HepG2 (cell line): ENCODE results near the gene TOP2B. TPM values are rescaled to one million over a fixed set of nuclear protein-coding genes. Genes with fewer than 3 reads are reported as not detected.

Experiments
- ARNT ChIP-seq: fragments of 450-650 bp; IDR thresholded peaks from 2 replicates; pipeline ENCODE4 v1.6.1; 2017
- DNMT1 ChIP-seq: sonication (generic); formaldehyde crosslinking; IDR thresholded peaks from 2 replicates; pipeline ENCODE4 v1.5.1; 2020; ENCODE audit warnings: mild to moderate bottlenecking, missing genetic modification reagents
- GPN1 ChIP-seq: sonication (generic); formaldehyde crosslinking; IDR thresholded peaks from 2 replicates; pipeline ENCODE4 v1.5.1; 2020; ENCODE audit warnings: missing genetic modification reagents, borderline replicate concordance
- JUND ChIP-seq: sonication (generic); formaldehyde crosslinking; IDR thresholded peaks from 2 replicates; pipeline ENCODE4 v1.8.0; 2022; ENCODE audit warnings: mild to moderate bottlenecking, missing genetic modification reagents
- NBN ChIP-seq: fragments of 450-650 bp; conservative IDR thresholded peaks from 2 replicates; pipeline ENCODE4 v1.6.1; 2017
- NFKB2 ChIP-seq: sonication (generic); formaldehyde crosslinking; IDR thresholded peaks from 2 replicates; pipeline ENCODE4 v1.4.0; 2020; ENCODE audit warnings: missing genetic modification reagents, borderline replicate concordance
- NFYB ChIP-seq: sonication (generic); formaldehyde crosslinking; IDR thresholded peaks from 2 replicates; pipeline ENCODE4 v1.4.0; 2020; ENCODE audit warnings: missing genetic modification reagents
- ONECUT2 ChIP-seq: sonication (generic); formaldehyde crosslinking; IDR thresholded peaks from 2 replicates; pipeline ENCODE4 v1.4.0; 2020; ENCODE audit warnings: missing genetic modification reagents
- SAP130 ChIP-seq: IDR thresholded peaks from 2 replicates; pipeline ENCODE4 v1.6.1; 2016; ENCODE audit warnings: low read depth
- SOX6 ChIP-seq, 2 experiments: fragments of 450-650 bp in 1 of 2; sonication (generic) in 1 of 2; formaldehyde crosslinking in 1 of 2; IDR thresholded peaks; 2 replicates each; pipeline versions ENCODE4 v1.4.0 to v1.6.1; 2017 to 2020; ENCODE audit warnings: antibody characterized with exemption in 1 of 2, mild to moderate bottlenecking in 1 of 2, missing genetic modification reagents in 1 of 2
- SPEN ChIP-seq: sonication (generic); formaldehyde crosslinking; IDR thresholded peaks from 2 replicates; pipeline ENCODE4 v1.5.1; 2020; ENCODE audit warnings: low read depth, mild to moderate bottlenecking, missing genetic modification reagents
- ZNF234 ChIP-seq: sonication (generic); formaldehyde crosslinking; conservative IDR thresholded peaks from 2 replicates; pipeline ENCODE4 v1.5.1; 2020; ENCODE audit warnings: mild to moderate bottlenecking, missing genetic modification reagents
- ZNF253 ChIP-seq: sonication (generic); formaldehyde crosslinking; IDR thresholded peaks from 2 replicates; pipeline ENCODE4 v1.8.0; 2022; ENCODE audit warnings: mild to moderate bottlenecking, missing genetic modification reagents, borderline replicate concordance
- ZNF569 ChIP-seq: sonication (generic); formaldehyde crosslinking; IDR thresholded peaks from 2 replicates; pipeline ENCODE4 v1.5.0; 2020; ENCODE audit warnings: mild to moderate bottlenecking, missing genetic modification reagents, moderate library complexity, borderline replicate concordance
- ZNF589 ChIP-seq: sonication (generic); formaldehyde crosslinking; conservative IDR thresholded peaks from 2 replicates; pipeline ENCODE4 v1.8.0; 2022; ENCODE audit warnings: mild to moderate bottlenecking, moderate library complexity, missing genetic modification reagents
- ZNF703 ChIP-seq: sonication (generic); formaldehyde crosslinking; IDR thresholded peaks from 2 replicates; pipeline ENCODE4 v1.5.1; 2020; ENCODE audit warnings: missing genetic modification reagents, mild to moderate bottlenecking, moderate library complexity, borderline replicate concordance
- ZNF75D ChIP-seq: sonication (generic); formaldehyde crosslinking; IDR thresholded peaks from 2 replicates; pipeline ENCODE4 v1.8.1; 2023; ENCODE audit warnings: missing genetic modification reagents, mild to moderate bottlenecking, borderline replicate concordance
- ZNF879 ChIP-seq: sonication (generic); formaldehyde crosslinking; IDR thresholded peaks from 2 replicates; pipeline ENCODE4 v1.8.1; 2023; ENCODE audit warnings: missing genetic modification reagents
- ZSCAN20 ChIP-seq: sonication (generic); formaldehyde crosslinking; IDR thresholded peaks from 2 replicates; pipeline ENCODE4 v1.4.0; 2020; ENCODE audit warnings: missing genetic modification reagents, mild to moderate bottlenecking, borderline replicate concordance
- polyA plus RNA-seq, 8 experiments: library from polyadenylated mRNA; depleted of rRNA in 3 of 8; stranded (reverse) in 7 of 8; unstranded in 1 of 8; fragments of >200 nt; fragmentation: Illumina TruSeq in 4 of 8; extraction: Trizol in 4 of 8; gene quantifications; 2 replicates each; pipeline versions ENCODE4 v1.2.1 to v1.2.3, GENCODE V29; 2011 to 2016; ENCODE audit warnings: low read depth in 4 of 8, missing spikeins in 1 of 8, mixed read lengths in 1 of 8; ENCODE audit not compliant: insufficient read depth in 1 of 8
- total RNA-seq, 5 experiments: library from RNA; depleted of rRNA; stranded (reverse); fragments of >200 nt; fragmentation: Illumina TruSeq; extraction: Trizol; gene quantifications; 2 replicates each; pipeline ENCODE4 v1.2.3, GENCODE V29; 2016; ENCODE audit warnings: low read depth in 1 of 5
- TF ChIP-seq, protein P1 (sequence below): sonication (generic); formaldehyde crosslinking; IDR thresholded peaks from 2 replicates; pipeline ENCODE4 v1.8.1; 2023; ENCODE audit warnings: mild to moderate bottlenecking, missing genetic modification reagents
- TF ChIP-seq, protein P2 (sequence below): sonication (generic); formaldehyde crosslinking; IDR thresholded peaks from one replicate; pipeline ENCODE4 v1.5.1; 2020; ENCODE audit warnings: mild to moderate bottlenecking, missing genetic modification reagents; ENCODE audit errors: not compliant biosample characterization

Gene TOP2B
- total and polyA plus RNA-seq, 2 of the 13 experiments (the other 11 are each of a cell fraction or from before 2014, with no cell fraction given) = 27.6 to 88.1 TPM

GRCh38 chr3:25663869-25664811 is 567 bp downstream of the TOP2B start (continued):
- TF ChIP-seq, protein P1, sequence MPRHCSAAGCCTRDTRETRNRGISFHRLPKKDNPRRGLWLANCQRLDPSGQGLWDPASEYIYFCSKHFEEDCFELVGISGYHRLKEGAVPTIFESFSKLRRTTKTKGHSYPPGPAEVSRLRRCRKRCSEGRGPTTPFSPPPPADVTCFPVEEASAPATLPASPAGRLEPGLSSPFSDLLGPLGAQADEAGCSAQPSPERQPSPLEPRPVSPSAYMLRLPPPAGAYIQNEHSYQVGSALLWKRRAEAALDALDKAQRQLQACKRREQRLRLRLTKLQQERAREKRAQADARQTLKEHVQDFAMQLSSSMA = no peak
- TF ChIP-seq SPEN (peak; percentile 77), NFKB2 (CRISPR knock-in tag) (no peak), ZNF589 (no peak), NFYB (CRISPR knock-in tag) (no peak), ZNF253 (CRISPR knock-in tag) (no peak), GPN1 (CRISPR knock-in tag) (no peak), ZNF703 (CRISPR knock-in tag) (no peak), SAP130 (CRISPR knock-in tag) (0 out of 2 replicates have a peak, but pooled peaks have one; percentile 4), ZNF75D (CRISPR knock-in tag) (no peak), NBN (no peak), ZNF234 (CRISPR knock-in tag) (no peak), ARNT (no peak), JUND (CRISPR knock-in tag) (no peak), SOX6 (IDR thresholded peaks at IDR 0.05) (no peak), SOX6 (CRISPR knock-in tag; IDR thresholded peaks at IDR 0.05) (no peak), ZSCAN20 (CRISPR knock-in tag) (no peak), DNMT1 (CRISPR knock-in tag) (no peak), ONECUT2 (CRISPR knock-in tag) (no peak), ZNF569 (CRISPR knock-in tag) (no peak), ZNF879 (CRISPR knock-in tag) (no peak)
- TF ChIP-seq, protein P2, sequence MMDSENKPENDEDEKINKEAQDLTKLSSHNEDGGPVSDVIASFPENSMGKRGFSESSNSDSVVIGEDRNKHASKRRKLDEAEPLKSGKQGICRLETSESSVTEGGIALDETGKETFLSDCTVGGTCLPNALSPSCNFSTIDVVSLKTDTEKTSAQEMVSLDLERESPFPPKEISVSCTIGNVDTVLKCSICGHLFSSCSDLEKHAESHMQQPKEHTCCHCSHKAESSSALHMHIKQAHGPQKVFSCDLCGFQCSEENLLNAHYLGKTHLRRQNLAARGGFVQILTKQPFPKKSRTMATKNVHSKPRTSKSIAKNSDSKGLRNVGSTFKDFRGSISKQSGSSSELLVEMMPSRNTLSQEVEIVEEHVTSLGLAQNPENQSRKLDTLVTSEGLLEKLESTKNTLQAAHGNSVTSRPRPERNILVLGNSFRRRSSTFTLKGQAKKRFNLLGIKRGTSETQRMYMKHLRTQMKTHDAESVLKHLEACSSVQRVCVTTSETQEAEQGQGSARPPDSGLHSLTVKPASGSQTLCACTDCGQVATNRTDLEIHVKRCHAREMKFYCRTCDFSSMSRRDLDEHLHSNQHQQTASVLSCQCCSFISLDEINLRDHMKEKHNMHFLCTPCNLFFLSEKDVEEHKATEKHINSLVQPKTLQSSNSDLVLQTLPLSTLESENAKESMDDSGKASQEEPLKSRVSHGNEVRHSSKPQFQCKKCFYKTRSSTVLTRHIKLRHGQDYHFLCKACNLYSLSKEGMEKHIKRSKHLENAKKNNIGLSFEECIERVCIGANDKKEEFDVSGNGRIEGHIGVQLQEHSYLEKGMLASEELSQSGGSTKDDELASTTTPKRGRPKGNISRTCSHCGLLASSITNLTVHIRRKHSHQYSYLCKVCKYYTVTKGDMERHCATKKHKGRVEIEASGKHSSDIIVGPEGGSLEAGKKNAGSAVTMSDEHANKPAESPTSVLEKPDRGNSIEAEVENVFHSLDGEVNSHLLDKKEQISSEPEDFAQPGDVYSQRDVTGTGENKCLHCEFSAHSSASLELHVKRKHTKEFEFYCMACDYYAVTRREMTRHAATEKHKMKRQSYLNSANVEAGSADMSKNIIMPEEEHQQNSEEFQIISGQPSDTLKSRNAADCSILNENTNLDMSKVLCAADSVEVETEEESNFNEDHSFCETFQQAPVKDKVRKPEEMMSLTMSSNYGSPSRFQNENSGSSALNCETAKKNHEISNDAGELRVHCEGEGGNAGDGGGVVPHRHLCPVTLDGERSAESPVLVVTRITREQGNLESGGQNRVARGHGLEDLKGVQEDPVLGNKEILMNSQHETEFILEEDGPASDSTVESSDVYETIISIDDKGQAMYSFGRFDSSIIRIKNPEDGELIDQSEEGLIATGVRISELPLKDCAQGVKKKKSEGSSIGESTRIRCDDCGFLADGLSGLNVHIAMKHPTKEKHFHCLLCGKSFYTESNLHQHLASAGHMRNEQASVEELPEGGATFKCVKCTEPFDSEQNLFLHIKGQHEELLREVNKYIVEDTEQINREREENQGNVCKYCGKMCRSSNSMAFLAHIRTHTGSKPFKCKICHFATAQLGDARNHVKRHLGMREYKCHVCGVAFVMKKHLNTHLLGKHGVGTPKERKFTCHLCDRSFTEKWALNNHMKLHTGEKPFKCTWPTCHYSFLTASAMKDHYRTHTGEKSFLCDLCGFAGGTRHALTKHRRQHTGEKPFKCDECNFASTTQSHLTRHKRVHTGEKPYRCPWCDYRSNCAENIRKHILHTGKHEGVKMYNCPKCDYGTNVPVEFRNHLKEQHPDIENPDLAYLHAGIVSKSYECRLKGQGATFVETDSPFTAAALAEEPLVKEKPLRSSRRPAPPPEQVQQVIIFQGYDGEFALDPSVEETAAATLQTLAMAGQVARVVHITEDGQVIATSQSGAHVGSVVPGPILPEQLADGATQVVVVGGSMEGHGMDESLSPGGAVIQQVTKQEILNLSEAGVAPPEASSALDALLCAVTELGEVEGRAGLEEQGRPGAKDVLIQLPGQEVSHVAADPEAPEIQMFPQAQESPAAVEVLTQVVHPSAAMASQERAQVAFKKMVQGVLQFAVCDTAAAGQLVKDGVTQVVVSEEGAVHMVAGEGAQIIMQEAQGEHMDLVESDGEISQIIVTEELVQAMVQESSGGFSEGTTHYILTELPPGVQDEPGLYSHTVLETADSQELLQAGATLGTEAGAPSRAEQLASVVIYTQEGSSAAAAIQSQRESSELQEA (CRISPR knock-in tag) = no peak
